Fibroblast of skin of right biceps (primary cell): Measurements from ENCODE around the gene ISCA2.
"Not testable (repeated sequence)": the region's sequence is repeated elsewhere in the genome, so short reads cannot be mapped to it uniquely, and the experiment has no call there.

Source experiments
- DNase-seq: peaks from one replicate; pipeline ENCODE4 v3.0.0-alpha.2; 2013

The ISCA2 gene

DNA sequence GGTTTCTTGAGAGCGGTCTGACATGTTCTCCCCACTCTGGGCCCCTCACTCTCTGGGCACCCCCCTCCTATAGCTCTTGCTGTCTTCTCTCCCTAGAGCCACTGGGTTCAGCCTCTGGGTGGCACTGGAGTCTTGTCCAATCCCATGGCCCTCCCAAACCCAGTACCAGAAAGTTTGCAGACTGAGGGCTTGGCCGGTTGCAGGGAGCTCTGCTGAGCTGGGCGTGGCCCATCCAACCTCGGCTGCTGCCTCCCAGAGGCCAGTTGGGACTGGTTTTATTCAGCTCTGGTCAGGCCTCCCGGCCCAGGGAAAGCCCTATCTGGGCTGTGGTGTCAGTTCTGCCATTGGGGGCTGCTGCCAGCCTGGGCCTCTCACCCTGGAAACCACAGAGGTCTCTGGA lies 37.9 kb downstream of the ISCA2 start:
- DNase-seq: peak; percentile 40

DNA sequence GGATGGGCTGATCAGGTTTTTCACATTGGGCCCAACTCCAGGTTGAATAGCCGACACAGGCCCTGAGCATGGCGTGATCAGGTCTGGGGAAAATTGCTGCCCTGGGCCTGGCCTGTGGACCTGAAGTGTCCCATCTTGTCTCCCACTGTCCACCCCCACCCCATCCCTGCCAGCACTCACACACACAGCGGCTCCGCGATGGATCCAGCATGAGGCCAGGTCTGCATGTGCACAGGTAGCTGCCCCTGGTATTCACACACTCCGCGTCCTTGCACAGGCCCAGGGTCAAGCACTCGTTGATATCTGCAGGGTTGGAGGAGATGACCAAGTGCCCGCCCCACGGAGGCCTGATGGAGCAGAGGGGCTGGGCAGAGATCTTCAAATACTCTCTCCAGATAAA lies 38.7 kb downstream of the ISCA2 start:
- DNase-seq: no peak

- no peak for DNase-seq
Measured at GRCh38 chr14:74533576-74533975, 40.0 kb downstream of the ISCA2 start.

GRCh38 chr14:74535756-74536325 lies 42.3 kb downstream of the ISCA2 start:
- no peak for DNase-seq

DNA sequence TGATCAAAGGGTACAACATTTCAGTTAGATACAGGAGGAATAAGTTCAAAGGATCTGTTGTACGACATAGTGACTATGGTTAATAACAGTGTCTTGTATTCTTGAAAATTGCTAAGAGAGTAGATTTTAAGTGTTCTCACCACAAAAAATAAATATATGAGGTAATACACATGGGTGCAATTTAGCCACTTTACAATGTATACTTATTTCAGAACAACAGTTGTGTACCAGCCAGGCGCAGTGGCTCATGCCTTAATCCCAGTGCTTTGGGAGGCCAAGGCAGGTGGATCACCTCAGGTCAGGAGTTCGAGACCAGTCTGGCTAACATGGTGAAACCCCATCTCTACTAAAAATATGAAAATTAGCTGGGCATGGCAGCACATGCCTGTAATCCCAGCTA lies 42.8 kb downstream of the ISCA2 start:
- not testable (repeated sequence) for DNase-seq

DNA sequence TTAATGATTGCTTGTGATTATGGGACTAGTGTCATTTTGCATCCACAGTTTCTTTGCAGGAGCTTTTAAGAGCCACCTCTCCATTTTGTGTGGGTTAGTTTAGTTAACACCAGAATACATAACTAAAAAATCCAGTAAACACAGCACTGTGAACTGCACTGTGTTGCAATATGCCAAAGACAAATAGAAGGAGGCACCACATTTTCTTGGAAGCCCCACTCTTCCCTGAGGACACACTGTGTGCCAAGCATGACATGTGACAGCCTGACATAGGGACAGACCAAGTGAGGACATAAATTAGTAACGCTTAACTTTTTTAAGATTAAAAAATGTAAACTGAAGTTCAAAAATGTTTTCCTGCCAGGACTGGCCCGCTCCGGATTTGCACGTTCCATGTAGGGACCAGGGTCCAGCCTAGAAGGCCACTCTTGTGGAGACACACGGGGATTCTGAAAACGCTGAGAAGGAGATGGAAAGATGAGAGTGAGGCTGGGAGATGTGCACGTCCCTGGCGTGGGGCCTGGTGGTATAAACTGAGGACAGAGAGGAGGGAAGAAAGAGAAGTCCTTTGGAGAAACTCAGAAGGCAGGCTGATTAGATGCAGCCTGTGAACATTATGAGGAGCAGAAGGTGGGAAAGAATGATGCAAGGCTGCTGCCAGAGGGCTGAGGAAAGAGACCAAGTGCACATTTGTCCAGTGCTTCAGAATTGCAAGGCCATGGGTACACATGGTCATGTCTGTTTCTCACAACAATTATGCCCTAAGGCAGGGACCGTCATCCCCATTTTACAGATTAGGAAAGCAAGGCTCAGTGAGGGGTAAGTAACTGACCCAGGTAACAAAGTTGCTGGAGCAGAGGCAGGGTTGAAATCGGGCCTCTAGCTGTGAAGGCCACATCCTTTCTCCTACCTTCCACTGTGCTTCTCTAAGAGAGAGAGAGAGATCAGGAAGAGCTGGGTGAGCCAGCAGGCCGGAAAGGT lies 45.1 kb downstream of the ISCA2 start:
- DNase-seq: no peak

DNA sequence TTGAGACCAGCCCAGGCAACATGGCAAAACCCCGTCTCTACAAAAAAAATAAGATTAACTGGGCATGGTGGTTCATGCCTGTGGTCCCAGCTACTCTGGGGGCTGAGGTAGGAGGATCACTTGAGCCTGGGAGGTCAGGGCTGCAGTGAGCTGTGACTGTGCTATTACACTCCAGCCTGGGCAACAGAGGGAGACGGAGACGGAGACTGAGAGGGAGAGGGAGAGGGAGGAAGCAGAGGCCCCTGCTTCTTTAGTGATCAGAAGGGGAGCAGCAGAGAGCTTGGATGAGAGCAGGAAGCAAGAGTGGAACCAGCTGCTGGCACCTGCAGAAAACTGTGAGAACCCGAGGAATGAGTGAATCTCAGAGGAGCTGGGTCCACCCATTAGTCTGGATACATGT lies 45.9 kb downstream of the ISCA2 start:
- no peak for DNase-seq

DNA sequence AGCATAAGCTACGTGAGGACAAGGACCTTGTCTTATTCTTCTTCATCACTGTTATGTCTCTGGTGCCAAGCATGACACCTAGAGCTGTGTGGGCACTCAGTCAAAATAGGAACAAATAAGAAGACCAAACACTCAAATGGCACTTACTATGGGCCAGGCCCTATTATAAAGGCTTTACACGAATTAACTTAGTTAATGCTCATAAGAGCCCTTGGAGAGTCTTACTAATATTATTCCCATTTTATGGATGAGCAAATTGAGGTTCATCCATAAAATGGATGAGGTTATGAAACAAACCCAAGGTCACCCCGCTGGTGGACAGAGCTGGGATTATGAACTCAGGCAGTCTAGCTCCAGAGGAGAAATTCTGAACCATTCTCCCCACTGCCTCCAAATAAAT lies 47.7 kb downstream of the ISCA2 start:
- no peak for DNase-seq

GRCh38 chr14:74542056-74542685 lies 48.6 kb downstream of the ISCA2 start:
- DNase-seq: no peak

- no peak for DNase-seq
Measured at GRCh38 chr14:74543771-74544438, 50.3 kb downstream of the ISCA2 start.

GRCh38 chr14:74545386-74545785 lies 51.8 kb downstream of the ISCA2 start:
- no peak for DNase-seq

DNA sequence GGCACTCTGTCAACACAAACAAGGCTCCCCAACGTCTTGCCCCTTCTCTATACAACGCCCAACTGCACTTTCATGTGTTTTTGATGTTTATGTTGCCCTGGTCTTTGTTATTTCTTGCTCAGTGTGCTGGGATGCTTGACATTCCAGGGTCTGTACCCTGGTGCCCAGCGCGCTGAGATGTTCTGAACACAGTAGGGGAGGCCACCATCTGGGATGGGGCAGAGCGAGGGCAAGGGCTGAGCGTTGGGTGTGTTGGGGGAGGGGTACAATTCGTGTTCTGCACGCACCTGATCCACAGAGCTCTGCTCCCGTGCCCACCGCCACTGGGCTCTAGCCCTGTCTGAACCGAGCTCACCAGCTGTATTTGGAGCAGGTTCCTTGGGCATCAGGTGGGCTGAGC lies 52.9 kb downstream of the ISCA2 start:
- DNase-seq: no peak
